Effector CD8-positive, alpha-beta T cell (primary cell): ENCODE data around the gene SLC25A18.

Experiments
- DNase-seq: peaks from one replicate; lab custom pipeline; 2025; lab: John Stamatoyannopoulos, UW

The SLC25A18 gene

DNA sequence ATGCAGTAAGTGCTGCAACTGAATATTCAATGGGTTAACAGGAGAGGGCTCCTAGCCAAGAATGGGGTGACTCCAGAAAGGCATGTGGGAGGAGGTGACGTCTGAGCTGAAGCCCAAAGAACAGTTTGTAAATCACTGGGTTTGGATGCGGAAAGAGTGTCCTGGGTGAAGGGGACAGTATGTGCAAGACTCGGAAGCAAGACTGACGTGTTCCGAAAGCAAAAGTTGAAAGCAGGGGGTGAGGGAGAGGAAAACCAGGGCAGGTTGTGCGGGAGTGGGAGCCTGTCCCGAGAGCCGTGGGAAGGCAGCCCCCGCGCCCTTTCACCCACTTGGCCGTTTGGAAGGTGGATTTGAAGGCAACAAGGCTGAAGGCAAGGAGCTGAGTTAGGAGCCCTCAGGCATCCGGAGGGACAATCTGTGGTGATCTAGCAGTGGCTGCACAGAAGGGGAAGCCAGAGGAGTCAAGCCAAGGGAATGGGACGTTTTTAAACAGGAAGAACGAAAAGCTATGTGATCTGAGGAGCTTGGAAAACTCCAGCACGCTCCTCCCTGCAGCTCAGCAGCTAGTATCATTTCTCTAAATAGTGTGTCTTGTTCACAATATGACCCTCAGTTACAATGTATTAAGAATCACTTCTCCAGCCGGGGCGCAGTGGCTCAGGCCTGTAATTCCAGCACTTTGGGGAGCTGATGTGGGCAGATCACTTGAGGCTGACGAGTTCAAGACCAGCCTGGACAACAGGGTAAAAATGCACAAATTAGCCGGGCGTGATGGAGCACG lies 7.7 kb downstream of the SLC25A18 start:
- DNase-seq = no peak

DNA sequence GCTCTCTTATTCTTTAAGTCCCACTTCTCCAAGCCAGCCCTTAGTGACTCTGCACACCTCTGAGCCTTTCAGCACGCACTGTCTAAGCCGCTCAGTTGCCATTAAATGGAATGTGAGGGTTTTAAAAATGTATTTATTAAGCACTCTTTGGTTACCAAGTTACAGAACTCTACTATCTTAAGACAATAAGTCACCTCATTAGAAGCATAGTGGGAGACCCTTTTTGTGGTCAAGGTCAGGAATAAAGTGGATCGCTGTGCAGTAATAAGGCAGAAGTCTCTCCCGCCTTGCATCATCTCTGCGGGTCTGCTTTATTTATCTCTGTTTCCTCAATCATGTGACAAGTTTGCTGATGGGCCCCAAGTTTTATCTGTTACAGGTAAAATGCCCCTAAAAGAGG lies 11.9 kb downstream of the SLC25A18 start:
- DNase-seq = no peak

DNA sequence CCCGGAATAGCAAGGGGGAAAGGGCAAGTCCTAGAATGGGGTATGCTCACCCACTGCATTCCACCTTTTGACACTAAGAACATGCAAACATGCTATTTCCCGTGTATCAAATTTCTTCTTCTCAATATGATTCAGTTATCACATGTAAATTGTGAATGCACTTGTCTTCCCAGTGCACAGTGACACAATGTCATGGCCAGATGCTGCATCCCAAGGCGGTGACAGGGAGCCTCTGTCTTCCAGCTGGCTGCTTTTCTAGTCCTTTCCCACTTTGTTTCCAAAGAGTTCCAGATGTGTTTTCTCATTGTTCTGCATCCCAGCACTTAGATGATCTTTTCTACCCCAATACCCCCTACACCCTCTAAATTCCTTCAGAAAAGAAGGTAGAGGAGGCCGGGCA lies 12.4 kb downstream of the SLC25A18 start:
- DNase-seq = no peak

DNA sequence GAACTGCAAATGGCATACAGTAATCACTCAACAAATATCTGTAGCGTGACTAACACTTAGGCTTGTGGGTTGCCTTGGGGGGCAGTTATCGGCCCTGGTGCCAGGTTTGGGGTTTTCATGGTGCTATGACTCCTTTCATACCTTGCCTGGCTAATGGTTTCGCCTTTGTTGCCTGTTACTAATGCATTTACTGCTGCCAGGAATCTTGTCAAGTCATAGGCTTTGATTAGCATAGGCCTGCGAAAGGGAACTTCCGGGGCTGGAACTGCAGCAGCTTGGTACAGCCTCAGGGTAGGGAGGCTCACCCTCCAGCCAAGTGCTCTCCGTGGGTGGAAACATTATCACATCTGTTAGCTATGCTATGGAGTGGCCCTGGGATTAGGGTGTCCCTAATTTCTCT lies 13.2 kb downstream of the SLC25A18 start:
- DNase-seq = no peak

DNA sequence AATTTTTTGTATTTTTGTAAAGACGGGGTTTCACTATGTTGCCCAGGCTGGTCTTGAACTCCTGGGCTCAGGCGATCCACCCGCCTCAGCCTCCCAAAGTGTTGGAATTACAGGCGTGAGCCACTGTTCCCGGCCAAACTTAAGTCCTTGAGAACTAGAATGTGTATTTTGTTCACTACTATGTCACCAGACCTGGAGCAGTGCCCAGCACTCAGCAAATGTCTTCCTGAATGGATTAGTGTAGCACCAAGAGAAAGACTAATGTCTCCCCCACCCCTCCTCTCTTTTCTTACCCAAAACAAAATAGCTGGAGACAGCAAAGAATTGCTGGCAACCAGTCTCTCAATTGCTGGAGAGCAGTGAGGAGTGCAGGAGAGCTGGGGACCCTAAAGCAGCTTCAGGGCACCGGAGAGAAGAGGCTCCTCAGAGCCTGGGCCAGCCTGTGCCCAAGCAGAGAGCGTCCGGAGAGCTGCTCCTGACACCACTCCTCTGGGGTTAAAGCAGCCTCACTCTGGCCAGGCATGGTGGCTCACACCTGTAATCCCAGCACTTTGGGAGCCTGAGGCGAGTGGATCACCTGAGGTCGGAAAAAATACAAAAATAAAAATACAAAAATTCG lies 14.9 kb downstream of the SLC25A18 start:
- DNase-seq = no peak

DNA sequence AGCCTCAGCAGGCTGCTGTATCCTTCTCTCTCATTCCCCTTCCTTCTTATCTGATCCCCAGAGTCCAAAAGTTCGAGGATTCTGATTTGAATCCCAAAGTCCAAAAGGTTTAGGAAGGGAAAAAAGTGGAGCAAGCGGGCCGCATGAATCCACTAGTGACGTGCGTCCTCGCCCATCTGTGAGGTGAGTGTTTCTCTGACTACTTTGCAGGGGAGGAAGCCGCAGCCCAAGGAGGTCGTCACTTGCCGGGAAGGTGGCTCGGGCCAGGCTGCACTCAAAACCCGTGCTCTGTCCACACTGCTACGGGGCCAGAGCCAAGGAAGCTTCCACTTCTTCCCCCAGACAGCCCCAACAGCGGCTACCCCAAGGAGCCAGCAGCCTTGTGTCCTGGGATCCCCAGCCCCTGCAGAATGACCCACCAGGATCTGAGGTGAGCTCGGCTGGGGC lies 16.3 kb downstream of the SLC25A18 start:
- DNase-seq = no peak

DNA sequence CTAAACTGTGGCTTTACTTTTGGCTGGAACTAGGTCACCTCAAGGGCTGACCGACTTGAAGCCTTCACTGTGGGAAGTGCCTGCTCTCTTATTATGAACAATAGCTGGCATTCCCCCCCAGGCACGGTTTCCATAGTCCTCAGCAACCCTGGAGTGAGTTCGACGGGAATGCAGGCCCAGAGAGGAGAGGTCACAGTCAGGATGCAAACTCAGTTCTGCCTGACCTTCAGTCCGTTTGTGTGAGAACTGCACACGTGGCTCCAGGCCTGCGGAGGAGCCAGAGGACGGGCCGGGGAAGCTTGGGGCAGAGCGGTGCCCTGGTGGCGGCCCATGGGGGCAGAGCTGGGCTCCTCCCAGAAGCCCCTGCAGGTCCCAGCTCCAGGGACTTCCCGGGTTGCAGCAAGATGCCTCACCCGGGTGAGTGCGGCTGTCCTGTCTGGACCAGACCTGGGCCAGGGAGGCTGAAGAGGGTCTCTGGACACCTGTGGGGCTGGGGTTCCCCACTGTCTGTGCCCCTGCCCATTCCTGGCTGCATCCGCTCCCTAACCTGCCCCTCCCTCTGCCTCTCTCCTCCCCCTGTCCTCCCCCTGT lies 17.2 kb downstream of the SLC25A18 start:
- no peak for DNase-seq

DNA sequence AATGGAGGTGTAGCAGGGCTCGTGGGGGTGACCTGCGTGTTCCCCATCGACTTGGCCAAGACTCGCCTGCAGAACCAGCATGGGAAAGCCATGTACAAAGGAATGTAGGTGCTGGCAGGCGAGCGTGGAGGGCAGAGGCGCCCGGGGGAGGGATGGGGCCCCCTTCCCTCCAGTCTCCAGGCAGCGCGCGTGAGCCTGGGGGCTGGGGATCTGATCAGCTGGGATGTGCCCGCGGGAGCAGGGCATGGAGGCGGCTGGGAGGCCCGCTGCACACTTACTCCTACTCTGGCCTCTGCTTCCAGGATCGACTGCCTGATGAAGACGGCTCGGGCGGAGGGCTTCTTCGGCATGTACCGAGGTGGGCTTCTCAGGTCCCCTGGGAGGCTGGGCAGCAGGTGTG lies 17.8 kb downstream of the SLC25A18 start:
- DNase-seq = no peak

DNA sequence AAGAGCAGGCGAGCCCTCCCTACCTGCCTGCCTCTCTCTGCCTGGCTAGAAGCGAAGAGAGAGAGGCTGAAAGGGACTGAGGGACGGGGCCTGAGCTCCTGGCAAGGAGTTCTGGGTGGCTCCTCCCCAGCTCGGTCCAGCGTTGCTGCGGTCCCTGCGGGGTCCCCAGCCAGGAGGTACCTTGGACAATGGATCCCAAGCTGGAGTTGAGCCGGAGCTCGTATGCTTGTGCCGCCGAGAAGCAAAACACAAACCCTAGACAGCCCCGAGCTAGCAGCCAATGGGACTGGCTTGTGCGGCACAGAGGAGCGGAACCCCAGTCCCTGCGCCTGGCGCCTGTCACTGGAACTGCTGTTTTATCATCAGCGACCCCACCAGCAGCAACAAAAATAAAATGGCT lies 18.3 kb downstream of the SLC25A18 start:
- no peak for DNase-seq

DNA sequence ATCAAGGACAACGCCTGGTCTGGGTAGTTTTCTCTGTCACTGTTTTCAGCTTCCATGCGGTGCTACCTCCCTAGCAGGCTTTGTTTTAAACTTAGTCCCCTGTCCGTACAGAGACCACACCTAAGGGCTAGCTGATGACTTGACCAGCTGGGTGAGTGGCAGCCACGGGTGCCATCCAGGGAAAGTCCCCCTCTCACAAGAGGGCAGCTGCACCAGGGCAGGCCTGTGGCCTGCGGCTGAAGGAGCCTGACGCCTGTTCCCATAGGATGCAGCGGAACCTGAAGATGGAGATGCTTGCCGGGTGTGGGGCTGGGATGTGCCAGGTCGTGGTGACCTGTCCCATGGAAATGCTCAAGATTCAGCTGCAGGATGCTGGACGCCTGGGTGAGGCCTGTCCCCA lies 19.9 kb downstream of the SLC25A18 start:
- no peak for DNase-seq

DNA sequence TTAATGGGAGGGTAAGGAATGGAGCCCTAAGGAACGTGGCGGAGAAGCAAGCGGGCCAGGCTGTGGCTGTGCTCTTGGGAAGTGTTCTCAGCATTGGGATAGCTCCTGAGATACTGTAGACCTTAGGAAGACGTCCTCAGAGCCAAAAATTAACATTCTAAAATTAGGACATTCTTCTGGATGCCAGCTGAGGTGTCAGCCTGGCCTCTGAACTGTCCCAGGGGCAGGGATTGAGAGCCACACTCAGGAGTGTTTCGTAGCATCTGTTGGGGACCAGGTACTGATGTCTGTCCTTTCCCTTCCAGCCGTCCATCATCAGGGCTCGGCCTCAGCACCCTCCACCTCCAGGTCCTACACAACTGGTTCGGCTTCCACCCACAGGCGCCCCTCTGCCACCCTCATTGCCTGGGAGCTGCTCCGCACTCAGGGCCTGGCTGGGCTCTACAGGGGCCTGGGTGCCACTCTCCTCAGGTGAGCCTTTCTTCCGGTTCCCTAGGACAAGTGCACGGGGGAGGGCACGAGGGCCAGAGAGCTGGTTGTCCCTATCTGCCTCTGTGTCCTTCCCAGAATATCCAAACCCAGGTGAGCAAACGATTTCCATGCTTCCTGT lies 23.6 kb downstream of the SLC25A18 start:
- DNase-seq = no peak

DNA sequence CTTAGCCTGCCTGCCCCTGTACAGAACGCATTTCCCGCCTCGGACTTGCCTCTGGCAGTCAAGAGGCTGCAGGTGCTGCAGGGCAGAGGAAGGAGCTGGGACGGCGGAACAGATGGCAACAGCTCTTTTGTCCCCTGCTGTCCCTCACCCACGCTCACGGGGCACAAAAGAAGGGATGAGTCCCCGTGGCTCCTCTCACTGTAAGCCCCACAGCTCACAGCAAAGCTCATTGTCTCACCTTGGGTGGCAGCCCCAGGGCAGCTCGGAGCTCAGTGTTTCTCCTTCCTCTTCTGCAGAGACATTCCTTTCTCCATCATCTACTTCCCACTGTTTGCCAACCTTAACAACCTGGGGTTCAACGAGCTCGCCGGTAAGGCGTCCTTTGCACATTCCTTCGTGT lies 24.3 kb downstream of the SLC25A18 start:
- no peak for DNase-seq

DNA sequence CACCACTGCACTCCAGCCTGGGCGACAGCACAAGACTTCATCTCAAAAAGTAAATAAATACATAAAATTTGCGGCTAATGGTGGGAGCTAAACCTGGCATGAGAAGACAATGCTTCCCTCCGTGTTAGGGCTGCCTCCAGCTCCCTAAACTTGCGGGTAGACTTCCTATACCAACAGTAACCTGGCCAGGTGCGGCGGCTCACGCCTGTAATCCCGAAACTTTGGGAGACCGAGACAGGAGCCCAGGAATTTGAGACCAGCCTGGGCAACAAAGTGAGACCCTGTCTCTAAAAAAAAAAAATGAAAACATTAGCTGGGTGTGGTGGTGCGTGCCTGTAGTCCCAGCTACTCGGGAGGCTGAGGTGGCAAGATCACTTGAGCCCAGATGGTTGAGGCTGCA lies 25.3 kb downstream of the SLC25A18 start:
- DNase-seq = no peak

DNA sequence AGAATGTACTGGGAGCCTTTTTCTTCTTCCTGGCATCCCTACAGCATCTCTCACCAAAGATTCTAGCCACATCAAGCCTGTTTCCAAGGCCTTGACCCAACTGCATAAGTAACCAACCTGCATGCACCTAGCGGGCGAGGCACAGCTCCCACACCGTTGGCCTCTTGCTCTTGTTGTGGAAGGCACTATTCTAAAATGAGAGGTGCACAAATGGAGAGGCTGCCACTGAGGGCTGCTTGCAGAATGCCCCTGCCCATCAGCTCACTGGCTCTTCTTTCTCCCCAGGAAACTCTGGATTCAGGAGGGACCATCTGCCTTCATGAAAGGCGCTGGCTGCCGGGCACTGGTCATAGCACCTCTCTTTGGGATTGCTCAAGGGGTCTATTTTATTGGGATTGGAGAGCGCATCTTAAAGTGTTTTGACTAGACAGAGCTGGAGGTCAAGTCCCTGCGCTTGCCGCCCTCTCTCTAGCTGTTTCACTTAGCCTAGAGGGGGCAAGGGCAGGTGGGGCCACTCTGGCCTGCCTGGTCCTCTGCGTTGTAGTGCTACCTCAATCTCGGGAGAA lies 26.6 kb downstream of the SLC25A18 start:
- no peak for DNase-seq

DNA sequence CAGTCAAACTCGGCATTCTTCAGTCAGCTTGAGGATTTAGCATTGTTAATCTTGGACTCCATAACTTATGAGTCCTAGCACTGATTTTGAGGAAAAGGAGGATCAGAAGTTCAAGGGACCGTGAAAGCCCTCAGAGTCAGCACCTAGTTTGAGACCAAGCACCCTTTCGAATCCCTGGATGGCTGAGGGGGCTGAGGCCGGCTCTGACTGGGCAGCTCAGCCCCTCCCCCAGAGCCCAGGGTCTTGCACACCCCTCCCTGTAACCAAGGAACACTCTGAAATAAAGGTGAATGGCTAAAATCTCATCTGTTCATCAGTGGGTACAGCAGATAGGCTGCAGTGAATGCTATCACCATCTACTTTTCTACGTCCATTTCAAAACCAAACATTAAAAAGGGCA lies 27.3 kb downstream of the SLC25A18 start:
- no peak for DNase-seq

DNA sequence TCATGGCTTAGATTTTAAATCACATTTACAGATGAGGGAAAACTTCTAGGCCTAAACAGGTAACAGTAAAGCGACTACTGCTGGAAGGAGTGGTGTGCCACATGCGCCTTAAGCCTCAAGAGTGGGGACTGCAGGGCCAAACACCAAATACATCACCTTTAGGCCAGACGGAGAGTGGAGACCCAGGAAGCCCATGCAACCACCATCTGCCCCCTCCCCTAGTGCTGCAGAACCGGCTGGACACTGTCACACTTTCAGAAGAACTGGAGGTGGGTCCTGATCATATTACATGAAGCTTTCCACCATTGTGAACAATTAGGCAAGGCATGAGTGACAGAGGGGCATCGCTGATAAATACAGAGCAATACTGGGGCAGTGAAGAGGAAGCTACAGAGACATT lies 28.9 kb downstream of the SLC25A18 start:
- no peak for DNase-seq

DNA sequence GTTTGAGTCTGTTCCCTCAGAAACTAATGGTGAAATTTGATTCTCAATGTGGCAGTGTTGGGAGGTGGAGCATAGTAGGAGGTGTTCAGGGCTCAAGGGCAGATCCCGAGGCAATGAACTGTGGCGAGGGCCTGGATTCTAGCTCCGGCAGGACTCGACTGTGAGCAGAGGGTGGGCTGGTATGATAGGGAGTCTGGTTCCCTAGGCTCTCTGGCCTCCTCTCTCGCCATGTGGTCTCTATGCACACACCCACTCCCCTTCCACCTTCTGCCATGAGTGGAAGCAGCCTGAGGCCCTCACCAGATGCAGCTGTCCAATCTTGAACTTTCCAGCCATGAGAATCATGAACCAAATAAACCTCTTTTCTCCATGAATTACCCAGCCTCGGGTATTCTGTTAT lies 32.9 kb downstream of the SLC25A18 start:
- no peak for DNase-seq

DNA sequence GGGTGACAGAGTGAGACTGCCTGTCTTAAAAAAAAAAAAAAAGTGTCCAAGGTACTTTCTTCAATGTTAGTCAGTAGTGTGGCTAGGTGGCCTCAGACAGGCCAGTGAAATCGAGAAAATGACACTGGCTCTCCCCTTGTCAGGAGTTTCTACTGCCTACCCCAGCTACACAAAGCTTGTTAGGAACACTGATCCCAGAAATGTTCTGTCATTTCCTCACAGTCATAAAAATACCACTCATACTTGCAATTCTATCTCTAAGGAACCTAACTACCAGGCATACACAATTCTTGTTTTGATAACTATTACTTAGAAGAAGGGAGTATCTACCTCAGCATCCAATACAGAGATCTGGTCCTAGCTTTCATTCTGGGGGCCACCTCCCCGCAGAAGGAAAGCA lies 33.9 kb downstream of the SLC25A18 start:
- no peak for DNase-seq

DNA sequence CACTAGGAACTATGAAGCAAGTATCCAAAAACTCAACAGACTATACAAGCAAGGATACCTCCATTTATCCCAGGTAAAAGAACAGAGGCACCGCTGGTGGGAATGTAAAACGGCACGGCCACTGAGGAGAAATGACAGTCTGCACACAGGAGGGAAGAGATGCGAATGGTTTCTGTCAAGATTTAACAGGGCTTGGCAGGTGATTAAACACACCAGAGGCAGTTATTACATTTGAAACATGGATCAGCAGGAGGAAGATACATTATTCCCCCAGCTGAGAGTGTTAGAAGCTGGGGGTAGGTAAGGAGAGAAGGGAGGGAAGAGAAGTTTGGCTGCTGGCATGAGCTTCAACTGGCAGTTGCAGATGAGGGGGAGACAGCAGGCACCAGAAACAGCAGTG lies 35.0 kb downstream of the SLC25A18 start:
- no peak for DNase-seq

DNA sequence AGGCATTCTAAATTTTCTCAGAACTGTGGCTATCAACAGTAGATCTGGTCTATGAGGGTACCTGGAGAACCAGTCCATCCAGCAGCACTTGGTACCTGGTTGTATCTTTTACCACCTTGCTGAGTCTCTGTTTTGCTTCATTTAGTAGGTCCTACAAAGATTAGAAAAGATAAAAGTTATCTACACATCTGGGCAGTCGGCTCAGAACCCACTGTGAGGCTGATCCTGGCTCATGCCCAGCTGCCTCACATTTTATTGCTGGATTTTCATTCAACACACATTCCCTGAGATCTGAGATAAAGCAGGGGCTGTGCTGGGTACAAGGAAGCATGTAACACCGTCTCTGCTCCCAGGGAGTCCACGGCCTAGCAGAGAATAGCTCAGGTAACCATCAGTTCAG lies 37.7 kb downstream of the SLC25A18 start:
- no peak for DNase-seq

DNA sequence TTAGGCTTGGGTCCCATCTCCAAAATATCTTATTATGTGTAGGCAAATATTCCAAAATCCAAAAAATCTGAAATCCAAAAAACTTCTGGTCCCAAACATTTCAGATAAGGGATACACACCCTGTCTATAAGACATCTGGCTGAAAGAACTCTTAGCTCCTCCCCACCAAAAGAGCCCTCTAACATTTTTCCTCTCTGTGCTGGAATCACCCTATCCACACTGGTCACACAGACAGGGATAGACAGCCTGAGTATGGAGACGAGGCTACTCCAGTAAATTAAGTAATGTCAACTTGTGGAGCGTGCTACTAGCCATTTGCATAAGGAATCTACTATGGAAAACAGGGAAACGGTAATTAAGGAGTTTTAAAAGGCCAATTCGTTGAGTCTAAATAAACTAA lies 40.4 kb downstream of the SLC25A18 start:
- no peak for DNase-seq

DNA sequence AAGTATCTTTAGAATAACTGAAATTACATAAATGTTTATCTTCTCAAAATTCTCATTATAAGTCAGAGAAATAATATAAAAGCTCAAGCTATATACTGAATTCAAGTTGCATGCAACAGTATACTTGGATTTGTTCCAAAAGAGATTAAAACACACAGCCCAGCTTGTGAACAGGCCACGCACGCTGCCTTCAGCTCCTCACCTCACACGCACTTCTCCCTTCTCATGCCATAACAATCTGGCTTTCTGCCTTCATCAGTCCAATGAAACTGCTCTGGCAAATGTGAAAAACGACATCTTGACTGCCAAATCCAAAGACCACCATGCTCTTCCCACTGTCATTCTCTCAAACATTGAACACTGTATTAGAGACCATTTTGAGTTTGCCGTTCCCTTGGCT lies 43.2 kb downstream of the SLC25A18 start:
- no peak for DNase-seq
